ENCODE results near the gene REEP1.

- TF ChIP-seq CTCF (IDR thresholded peaks at IDR 0.05) (no peak), POLR2A (IDR thresholded peaks at IDR 0.05) (no peak)
Observed at GRCh38 chr2:86258106-86258505, 79.3 kb downstream of the REEP1 start.

Data from Peyer's patch (tissue), 4 donors.